Measurements from ENCODE around the gene TRABD2B. TPM values are rescaled to one million over a fixed set of nuclear protein-coding genes. Genes with fewer than 3 reads are reported as not detected.

TRABD2B gene
- total RNA-seq, 1 donor from 2014 or later: 6.8 TPM

GRCh38 chr1:47758341-47759250 is 238.6 kb downstream of the TRABD2B start:
- DNase-seq (ENCODE audit: low read depth): no peak

- DNase-seq (ENCODE audit: low read depth): no peak
Measured at GRCh38 chr1:47757226-47757975, 239.8 kb downstream of the TRABD2B start.

DNA sequence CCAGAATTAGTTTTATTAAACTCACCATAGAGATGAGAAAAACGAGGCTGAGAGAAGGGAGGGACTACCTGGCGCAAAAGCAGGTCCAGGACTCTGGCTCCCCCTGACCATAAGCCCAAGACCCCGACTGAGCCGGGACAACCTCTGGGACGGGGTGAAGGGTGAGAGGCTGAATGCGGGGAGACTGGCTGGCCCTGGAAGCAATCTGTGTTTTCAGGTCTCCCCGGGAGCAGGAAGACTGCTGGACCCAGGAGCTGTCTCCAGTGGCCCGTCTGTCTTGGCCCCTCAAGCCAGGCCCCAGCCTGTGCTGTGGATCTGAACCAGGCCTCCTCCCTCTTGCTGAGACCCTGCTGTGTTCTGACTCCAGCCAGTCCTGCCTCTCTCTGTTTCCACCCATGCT is 240.8 kb downstream of the TRABD2B start:
- DNase-seq (ENCODE audit: low read depth): no peak

DNA sequence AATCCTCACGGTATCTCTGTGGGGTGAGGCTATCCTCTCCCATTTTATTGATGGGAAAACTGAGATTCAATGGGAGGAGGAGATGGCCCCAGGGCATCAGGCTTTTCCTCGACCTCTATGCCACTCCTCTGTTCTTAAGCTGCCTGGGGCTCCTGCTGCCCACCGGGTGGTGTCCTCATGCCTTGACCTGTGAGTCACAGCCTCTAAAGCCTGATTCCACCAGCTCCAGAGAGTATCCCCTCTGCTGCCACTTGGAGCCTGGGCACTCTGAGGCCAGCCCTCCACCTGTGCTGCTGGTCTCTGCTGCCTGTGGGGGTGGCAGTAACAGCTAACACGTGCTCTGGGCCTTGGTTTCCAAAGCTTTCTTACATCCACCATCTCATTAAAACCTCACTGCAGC is 241.2 kb downstream of the TRABD2B start:
- no peak for DNase-seq (ENCODE audit: low read depth)

DNA sequence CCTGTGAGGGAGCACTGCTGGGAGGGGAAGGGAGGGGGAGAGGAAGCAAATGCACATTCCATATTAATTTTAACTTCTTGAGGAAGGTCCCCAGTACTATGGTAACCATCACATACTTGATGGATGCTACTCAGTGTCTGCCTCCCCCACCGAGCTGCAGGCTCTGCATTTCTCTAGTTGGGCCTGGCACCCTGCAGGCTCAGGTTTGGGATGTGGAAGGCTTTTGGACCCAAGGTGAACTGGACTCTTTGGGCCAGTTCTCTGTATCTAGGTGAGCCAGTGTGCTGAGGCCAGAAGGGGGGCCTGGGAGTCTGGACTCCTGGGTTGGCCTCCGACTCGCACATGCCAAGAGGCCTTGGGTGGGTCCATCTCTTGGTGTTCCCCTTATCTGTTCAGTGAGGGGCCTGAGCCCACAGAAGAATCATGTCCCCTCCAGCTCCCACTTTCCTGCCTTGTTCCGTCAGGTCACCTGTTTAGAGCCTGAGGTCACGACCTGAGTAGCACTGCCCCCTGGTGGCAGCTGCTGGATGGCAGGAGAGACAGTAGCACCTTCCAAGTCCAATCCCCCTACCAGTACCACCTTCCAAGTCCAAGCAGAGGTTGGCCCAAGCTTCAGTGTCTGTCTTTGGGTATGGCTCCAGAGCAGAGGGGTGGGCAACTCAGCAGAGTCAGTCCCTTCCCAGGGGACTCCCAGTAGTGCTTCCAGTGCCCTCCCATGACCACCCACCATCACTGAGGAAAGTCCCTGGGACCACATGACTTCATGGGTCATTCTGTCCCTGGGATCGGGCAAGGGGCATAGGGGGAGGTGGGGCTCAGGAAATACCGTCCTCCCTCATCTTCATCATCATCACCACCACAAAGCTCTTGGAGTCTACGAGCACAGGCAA is 241.8 kb downstream of the TRABD2B start:
- DNase-seq (ENCODE audit: low read depth): no peak

DNA sequence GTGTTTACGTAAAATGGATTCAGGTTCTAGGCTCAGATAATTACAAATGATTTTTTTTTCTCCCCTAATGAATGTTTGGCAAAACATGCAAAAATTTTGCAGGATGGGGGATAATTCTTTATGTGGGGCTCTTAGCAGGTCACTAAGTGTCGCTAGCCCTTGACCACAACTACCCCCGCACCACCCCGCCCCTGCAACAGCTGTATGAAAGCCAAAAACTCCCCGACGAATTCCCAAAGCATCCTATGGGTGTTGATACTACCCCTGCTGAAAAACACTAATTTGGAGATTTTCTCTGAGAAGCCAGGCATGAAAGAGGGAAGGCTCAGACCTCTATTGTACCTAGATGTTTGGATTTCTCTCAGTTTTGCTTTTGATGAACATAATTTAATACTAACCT is 243.0 kb downstream of the TRABD2B start:
- no peak for DNase-seq (ENCODE audit: low read depth)

GRCh38 chr1:47753808-47754207 is 243.4 kb downstream of the TRABD2B start:
- no peak for DNase-seq (ENCODE audit: low read depth)

- DNase-seq (ENCODE audit: low read depth): no peak
Measured at GRCh38 chr1:47752559-47752958, 244.6 kb downstream of the TRABD2B start.

- peak; percentile 33 for DNase-seq (ENCODE audit: low read depth)
Measured at GRCh38 chr1:47751996-47752451, 245.2 kb downstream of the TRABD2B start.

DNA sequence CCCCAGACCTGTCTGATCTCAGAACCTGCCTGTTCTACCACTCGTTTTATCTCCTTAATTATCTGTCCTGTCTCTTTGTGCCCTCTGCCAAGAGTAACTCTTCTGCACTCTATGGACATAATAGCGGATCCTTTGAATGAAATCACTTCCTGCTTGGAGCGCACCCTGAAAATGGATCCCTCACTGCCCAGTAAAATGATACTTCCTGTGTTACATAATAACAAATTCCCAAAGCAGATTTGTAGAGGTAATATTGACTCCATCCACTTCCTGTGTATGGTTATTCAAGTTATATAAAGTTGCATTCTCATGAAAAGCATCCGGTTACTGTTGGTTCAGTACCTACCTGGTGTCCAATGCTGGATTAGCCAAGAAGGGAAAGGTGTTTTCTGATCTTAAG is 246.0 kb downstream of the TRABD2B start:
- DNase-seq (ENCODE audit: low read depth): no peak

DNA sequence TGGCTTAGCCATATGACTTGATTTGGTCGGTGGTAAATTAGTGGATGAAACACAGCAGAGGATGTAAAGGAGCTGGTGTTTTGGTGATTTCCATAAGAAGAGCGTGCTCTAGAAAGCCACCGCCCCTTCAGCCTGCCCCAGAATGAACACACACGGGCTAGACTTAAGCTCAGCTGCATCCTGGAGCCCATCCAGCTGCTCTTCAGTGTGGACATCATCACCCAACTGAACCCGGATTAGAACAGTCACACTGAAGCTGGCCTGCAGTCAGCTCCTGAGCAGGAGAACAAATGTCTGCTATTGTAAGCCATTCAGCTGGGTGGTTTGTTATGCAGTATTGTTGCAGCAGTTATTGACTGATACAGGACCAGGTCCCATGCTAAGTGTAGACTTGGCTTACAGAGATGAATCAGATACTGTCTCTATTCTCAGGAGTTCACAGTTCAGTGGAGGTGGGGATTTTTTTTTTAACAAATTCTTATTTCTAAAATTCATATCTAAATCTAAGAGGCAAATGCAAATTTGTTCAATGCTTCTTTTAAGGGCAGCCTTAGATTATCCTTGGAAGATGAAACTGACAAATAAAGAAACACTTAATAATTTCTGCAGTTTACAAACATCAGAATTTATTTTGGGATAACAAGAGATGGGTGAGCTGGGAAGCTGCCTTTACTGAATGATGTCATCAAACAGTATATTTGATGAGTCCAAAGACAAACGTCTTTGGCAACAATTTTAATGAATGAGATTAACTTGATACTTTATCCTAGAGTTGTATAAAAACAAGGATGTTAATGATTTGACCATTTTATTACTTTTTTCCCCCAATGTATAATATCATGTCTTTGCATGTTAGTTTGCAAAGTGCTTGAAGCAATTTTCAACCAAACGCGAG is 251.2 kb downstream of the TRABD2B start:
- DNase-seq (ENCODE audit: low read depth): no peak

- no peak for DNase-seq (ENCODE audit: low read depth)
Measured at GRCh38 chr1:47742890-47743760, 254.1 kb downstream of the TRABD2B start.

- peak; percentile 50 for DNase-seq (ENCODE audit: low read depth)
Measured at GRCh38 chr1:47738560-47739182, 258.5 kb downstream of the TRABD2B start.

- peak; percentile 96 for DNase-seq (ENCODE audit: low read depth)
Measured at GRCh38 chr1:47732489-47732888, 264.7 kb downstream of the TRABD2B start.

DNA sequence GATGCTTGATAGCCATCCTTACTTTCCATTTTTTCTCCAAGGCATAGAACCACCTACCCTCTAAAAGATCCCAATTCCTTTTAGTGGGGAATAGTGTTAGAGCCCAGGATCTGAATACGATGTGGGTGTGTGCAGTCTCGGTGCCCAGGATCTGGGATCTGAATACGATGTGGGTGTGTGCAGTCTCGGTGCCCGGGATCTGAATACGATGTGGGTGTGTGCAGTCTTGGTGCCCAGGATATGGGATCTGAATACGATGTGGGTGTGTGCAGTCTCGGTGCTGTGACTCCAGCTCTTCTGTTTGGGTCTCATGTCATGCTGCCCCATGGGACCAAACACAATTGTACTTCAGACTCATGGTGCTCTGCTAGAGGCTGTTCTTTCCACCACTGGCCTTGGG is 265.5 kb downstream of the TRABD2B start:
- DNase-seq (ENCODE audit: low read depth): no peak

DNA sequence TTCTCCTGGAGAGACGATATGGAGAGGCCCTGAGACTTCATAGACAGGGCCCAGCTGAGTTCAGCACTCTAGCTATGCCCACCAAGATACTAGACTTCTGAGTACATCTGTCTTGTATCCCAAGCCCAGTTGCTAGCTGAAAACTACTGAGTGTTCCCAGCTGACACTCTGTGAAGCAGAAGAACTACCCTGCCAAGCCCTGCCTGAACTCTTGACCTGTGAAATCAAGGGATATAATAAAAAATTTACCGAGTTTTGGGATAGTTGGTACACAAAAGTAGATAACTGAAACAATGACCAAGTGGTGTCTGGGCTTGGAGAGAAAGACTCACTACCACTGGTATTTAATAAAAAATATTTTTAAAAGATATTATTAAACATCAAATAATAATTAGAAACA is 267.5 kb downstream of the TRABD2B start:
- no peak for DNase-seq (ENCODE audit: low read depth)

DNA sequence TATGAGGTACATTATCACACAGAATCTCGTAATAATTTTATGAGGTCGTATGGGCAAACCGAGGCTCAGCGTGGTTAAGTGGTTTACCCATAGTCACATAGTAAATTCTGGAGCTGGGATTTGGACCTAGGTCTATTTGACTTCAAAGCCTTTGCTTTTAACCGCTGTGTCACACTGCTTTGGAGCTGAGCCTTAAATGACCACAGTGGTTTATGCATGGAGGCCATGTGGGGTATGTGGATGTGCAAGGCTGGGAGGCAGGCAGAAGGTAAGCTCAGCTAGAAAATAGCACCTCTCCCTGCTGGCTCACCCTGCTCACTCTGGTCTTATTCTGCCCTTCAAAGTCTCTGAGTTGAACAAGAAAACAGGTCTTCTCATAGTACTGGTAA is 269.5 kb downstream of the TRABD2B start:
- DNase-seq (ENCODE audit: low read depth): no peak

DNA sequence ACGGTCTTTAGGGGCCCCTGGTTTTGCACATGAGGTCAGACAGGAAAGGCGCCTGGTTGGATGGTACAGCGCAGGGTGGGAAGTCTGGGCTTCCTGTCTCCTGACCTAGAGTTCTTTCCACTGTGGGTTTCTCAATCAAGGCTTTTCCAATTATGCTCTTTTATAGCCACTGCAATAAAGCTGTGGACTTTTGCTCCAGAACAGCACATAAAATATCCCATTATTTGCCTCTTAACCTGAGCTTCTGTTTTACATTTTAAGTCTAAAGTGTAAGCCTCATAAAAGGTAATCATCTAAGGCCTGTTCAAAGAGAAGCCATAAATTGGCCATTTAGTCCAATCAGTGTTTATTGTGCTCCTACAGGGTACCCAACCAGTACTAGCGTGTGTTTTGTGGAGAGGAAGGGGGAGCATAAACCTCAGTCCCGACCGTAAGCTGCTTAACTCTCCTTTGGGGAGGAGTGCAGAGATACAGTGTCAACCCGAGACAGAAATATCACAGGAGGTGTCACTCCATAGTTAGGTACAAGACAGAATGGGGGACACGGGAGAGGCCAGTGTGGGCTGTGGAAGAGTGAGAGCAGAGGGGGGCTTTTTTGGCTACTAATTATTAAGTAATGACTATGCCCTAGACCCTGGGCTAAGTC is 270.0 kb downstream of the TRABD2B start:
- no peak for DNase-seq (ENCODE audit: low read depth)
